Measurements from ENCODE around the gene CABCOCO1.

DNA sequence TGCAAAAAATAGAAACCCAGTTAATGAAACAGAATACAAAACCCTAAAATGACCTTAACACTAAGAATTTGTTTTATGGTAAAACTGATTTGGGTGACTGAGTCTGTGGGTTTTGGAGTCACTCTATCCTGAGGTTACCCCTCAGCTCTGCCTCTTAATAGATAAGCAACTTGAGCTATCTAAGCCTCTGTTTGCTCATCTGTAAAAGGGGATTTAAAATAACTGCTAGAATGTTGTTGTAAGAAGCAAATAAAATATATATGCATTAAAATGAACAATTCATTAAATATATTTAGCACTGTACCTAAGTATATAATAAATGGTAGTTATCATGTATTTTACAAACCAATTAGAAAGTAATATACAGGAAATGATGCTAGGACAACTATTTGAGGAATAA is 115.4 kb downstream of the CABCOCO1 start:
- TF ChIP-seq, protein P1, sequence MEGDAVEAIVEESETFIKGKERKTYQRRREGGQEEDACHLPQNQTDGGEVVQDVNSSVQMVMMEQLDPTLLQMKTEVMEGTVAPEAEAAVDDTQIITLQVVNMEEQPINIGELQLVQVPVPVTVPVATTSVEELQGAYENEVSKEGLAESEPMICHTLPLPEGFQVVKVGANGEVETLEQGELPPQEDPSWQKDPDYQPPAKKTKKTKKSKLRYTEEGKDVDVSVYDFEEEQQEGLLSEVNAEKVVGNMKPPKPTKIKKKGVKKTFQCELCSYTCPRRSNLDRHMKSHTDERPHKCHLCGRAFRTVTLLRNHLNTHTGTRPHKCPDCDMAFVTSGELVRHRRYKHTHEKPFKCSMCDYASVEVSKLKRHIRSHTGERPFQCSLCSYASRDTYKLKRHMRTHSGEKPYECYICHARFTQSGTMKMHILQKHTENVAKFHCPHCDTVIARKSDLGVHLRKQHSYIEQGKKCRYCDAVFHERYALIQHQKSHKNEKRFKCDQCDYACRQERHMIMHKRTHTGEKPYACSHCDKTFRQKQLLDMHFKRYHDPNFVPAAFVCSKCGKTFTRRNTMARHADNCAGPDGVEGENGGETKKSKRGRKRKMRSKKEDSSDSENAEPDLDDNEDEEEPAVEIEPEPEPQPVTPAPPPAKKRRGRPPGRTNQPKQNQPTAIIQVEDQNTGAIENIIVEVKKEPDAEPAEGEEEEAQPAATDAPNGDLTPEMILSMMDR (conservative IDR thresholded peaks at IDR 0.05 in 1 of 2, IDR thresholded peaks at IDR 0.05 in 1 of 2; ENCODE audit: extremely low read depth in 1 of 2, insufficient read depth in 1 of 2, low read depth in 1 of 2, low read length in 2 of 2): no peak
- no peak for TF ChIP-seq EZH2 (IDR thresholded peaks at IDR 0.05; ENCODE audit: borderline replicate concordance, low read length)

All from mammary epithelial cell (primary cell).